Measurements from ENCODE around the gene CLIP3. TPM values are rescaled to one million over a fixed set of nuclear protein-coding genes. Genes with fewer than 3 reads are reported as not detected.

Gene CLIP3
- total and polyA plus RNA-seq, 2 donors (not counting 1 experiment from before 2014, with no cell fraction given), result 14.7 to 19.8 TPM

DNA sequence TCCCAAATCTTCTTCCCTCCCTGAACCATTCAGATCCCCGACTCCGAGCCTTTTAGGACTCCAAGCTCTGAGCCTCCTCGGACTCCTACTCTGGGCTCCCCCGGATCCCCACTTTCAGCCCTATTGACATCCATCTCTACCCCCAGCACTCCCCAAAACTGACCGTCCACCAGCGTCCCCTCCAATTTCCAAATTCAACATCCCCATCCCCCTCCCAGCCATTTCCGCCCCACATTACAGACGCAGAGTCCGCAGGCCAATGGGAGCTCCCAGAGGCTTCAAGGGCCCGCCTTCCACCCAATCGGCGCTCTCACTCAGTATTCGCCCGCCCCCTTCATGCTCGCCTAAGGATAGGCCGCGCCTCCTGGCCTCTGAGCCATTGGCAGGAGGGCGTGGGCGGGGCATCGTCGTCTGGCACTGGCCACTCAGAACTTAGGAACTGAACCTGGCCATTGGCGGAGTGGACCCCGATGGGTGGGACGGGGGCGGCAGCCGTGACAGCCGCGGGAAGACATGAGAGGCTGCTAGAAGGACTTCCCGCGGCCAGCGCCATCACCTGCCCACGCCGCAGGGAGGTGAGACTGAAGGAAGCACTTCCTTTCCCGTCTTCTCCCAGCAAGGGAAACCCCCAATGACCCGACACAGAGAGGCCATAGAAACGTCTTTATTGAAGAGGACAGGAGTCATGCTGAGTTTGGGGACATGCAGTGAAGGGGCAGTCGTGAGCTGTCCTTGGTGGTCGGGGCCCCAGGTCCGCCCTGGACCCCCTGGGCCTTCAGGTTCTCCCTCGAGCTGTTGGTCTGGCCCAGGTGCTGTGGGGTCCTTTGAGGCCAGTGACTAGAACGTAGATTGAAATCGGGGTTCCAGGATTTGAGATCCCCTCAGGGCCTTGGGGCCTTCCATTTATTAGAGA lies 18.4 kb downstream of the CLIP3 start, which contains the start of gene ALKBH6:
Gene ALKBH6, minus strand, starts transcription at position 202 of the 913 bp plus-strand sequence. CDS start 816 bp downstream, outside the sequence.
- Histone ChIP-seq H2AFZ (ENCODE audit: low read length) (peak within 1 kb of the TSS; percentile 86), H3K36me3 (ENCODE audit: control insufficient read depth, insufficient read depth, low read length) (peaks cover 19% of the 10 kb centered on the region), H3K27ac (ENCODE audit: insufficient read depth, low read length) (peak within 1 kb of the TSS; percentile 78), H3K27me3 (ENCODE audit: control insufficient read depth, insufficient read depth, low read length) (no peaks in the 10 kb centered on the region), H3K9me3 (ENCODE audit: control insufficient read depth, insufficient read depth, low read depth, low read length) (no peaks in the 10 kb centered on the region), H3K9ac (ENCODE audit: insufficient read depth, low read length) (peak within 1 kb of the TSS; percentile 78), H4K20me1 (ENCODE audit: control insufficient read depth, extremely low read depth, insufficient read depth, low read length) (no peaks in the 10 kb centered on the region), H3K4me1 (ENCODE audit: control insufficient read depth, extremely low read depth, insufficient read depth, low read length) (peaks cover 12% of the 10 kb centered on the region), H3K79me2 (ENCODE audit: control insufficient read depth, insufficient read depth, low read length) (peaks cover 4% of the 10 kb centered on the region), H3K4me2 (ENCODE audit: extremely low read depth, insufficient read depth, low read length) (peak within 1 kb of the TSS; percentile 98), H3K4me3 (replicated peaks in 1 of 4; ENCODE audit: control extremely low read depth in 1 of 4, insufficient read depth in 1 of 4, low read depth in 3 of 4, low read length in 4 of 4) (peak within 1 kb of the TSS; percentile 85 to 97 (median 87))
- TF ChIP-seq EZH2 (IDR thresholded peaks at IDR 0.05; ENCODE audit: low read length, missing control alignments), result no peak
- TF ChIP-seq, protein P1, sequence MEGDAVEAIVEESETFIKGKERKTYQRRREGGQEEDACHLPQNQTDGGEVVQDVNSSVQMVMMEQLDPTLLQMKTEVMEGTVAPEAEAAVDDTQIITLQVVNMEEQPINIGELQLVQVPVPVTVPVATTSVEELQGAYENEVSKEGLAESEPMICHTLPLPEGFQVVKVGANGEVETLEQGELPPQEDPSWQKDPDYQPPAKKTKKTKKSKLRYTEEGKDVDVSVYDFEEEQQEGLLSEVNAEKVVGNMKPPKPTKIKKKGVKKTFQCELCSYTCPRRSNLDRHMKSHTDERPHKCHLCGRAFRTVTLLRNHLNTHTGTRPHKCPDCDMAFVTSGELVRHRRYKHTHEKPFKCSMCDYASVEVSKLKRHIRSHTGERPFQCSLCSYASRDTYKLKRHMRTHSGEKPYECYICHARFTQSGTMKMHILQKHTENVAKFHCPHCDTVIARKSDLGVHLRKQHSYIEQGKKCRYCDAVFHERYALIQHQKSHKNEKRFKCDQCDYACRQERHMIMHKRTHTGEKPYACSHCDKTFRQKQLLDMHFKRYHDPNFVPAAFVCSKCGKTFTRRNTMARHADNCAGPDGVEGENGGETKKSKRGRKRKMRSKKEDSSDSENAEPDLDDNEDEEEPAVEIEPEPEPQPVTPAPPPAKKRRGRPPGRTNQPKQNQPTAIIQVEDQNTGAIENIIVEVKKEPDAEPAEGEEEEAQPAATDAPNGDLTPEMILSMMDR (conservative IDR thresholded peaks at IDR 0.05 in 1 of 2, IDR thresholded peaks at IDR 0.05 in 1 of 2; ENCODE audit: low read depth in 1 of 2, low read length in 2 of 2), result no peak
- DNase-seq (ENCODE audit: low read depth in 2 of 2), result peak; percentile 97 to 98

DNA sequence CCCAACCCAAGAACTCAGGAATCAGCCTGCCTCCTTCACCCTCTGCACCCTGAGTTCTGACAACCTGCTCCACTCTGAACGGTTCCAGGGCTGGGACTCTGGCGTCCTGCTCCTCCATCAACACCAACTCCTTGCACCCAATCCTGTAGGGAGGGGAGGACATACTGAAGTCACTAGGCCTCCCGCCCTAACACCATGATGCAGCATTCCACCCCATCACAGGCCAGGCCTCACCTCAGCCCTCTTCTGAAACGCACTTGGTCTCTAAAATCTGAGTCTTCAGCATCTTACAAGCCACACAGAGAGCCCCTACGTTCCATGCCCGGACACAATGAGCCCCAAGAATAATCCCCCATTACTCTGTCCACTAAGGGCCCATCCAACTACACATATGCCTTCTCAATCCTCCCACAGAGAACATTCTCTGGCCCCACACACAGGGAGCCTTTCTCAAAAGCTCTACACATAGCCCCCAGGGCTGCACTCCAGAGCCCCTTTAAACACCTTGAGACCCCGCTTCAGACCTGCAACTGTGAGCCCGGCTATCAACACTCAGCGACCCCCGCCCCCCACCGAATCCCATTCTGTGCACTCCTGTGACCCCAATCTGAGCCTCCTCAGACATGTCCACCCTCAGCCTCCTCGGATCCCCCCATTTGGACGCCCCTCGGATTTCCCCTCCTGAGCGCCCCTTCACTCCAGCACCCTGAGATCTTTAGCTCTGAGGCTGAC lies 19.2 kb downstream of the CLIP3 start:
- peaks cover 12% of the 10 kb centered on the region for H3K4me1 ChIP-seq (ENCODE audit: control insufficient read depth, extremely low read depth, insufficient read depth, low read length)
- H3K27me3 ChIP-seq (ENCODE audit: control insufficient read depth, insufficient read depth, low read length), result no peaks in the 10 kb centered on the region
- H2AFZ ChIP-seq (ENCODE audit: low read length), result peak overlapping the region; percentile 86
- peak overlapping the region; percentile 78 for H3K27ac ChIP-seq (ENCODE audit: insufficient read depth, low read length)
- H3K36me3 ChIP-seq (ENCODE audit: control insufficient read depth, insufficient read depth, low read length), result peaks cover 14% of the 10 kb centered on the region
- H4K20me1 ChIP-seq (ENCODE audit: control insufficient read depth, extremely low read depth, insufficient read depth, low read length), result no peaks in the 10 kb centered on the region
- no peak for TF ChIP-seq EZH2 (IDR thresholded peaks at IDR 0.05; ENCODE audit: low read length, missing control alignments)
- TF ChIP-seq, protein P1 (conservative IDR thresholded peaks at IDR 0.05 in 1 of 2, IDR thresholded peaks at IDR 0.05 in 1 of 2; ENCODE audit: low read depth in 1 of 2, low read length in 2 of 2), result no peak
- H3K9me3 ChIP-seq (ENCODE audit: control insufficient read depth, insufficient read depth, low read depth, low read length), result no peaks in the 10 kb centered on the region
- H3K9ac ChIP-seq (ENCODE audit: insufficient read depth, low read length), result peak overlapping the region; percentile 78
- H3K4me2 ChIP-seq (ENCODE audit: extremely low read depth, insufficient read depth, low read length), result peak overlapping the region; percentile 96
- peaks cover 4% of the 10 kb centered on the region for H3K79me2 ChIP-seq (ENCODE audit: control insufficient read depth, insufficient read depth, low read length)
- peak overlapping the region; percentile 85 to 97 (median 87) for H3K4me3 ChIP-seq (replicated peaks in 1 of 4; ENCODE audit: control extremely low read depth in 1 of 4, insufficient read depth in 1 of 4, low read depth in 3 of 4, low read length in 4 of 4)
- no peak for DNase-seq (ENCODE audit: low read depth in 2 of 2)

DNA sequence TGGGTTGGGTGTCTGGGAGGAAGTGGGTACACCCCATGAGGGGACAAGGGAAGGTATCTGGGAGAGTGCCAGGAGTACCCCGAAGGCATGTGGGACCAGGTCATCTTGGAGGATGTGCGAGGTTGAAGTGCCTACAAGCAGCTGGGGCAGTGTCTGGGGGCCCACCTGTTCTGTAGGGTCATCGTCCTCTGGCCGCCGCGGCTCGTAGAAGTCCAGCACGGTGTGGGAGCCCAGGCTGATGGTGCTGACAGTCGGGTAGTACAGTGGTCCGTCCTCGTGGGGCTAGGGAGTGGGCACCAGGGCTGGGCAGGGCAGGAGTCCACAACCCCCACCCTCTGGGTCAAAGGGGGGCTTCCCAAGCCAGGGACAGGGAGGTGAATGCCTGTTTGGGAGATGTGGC lies 22.3 kb downstream of the CLIP3 start:
- Histone ChIP-seq H3K27ac (ENCODE audit: insufficient read depth, low read length) (no peak overlapping the region), H3K9me3 (ENCODE audit: control insufficient read depth, insufficient read depth, low read depth, low read length) (no peaks in the 10 kb centered on the region), H3K9ac (ENCODE audit: insufficient read depth, low read length) (no peak overlapping the region), H3K4me2 (ENCODE audit: extremely low read depth, insufficient read depth, low read length) (no peak overlapping the region), H3K4me1 (ENCODE audit: control insufficient read depth, extremely low read depth, insufficient read depth, low read length) (peaks cover 12% of the 10 kb centered on the region), H2AFZ (ENCODE audit: low read length) (no peak overlapping the region), H3K36me3 (ENCODE audit: control insufficient read depth, insufficient read depth, low read length) (no peaks in the 10 kb centered on the region), H4K20me1 (ENCODE audit: control insufficient read depth, extremely low read depth, insufficient read depth, low read length) (no peaks in the 10 kb centered on the region), H3K4me3 (replicated peaks in 1 of 4; ENCODE audit: control extremely low read depth in 1 of 4, insufficient read depth in 1 of 4, low read depth in 3 of 4, low read length in 4 of 4) (no peak overlapping the region), H3K27me3 (ENCODE audit: control insufficient read depth, insufficient read depth, low read length) (no peaks in the 10 kb centered on the region), H3K79me2 (ENCODE audit: control insufficient read depth, insufficient read depth, low read length) (peaks cover 4% of the 10 kb centered on the region)
- TF ChIP-seq, protein P1 (conservative IDR thresholded peaks at IDR 0.05 in 1 of 2, IDR thresholded peaks at IDR 0.05 in 1 of 2; ENCODE audit: low read depth in 1 of 2, low read length in 2 of 2), result no peak
- no peak for TF ChIP-seq EZH2 (IDR thresholded peaks at IDR 0.05; ENCODE audit: low read length, missing control alignments)
- DNase-seq (ENCODE audit: low read depth in 2 of 2), result no peak

Data from fibroblast of lung (primary cell).